NOMO-1 treated with DMSO at 0.1 percent for 48 hours (cell line): ENCODE measurements around the gene PAPOLB.

Experiments
- DNase-seq: peaks from one replicate; lab custom pipeline; 2025; ENCODE audit not compliant: unreplicated experiment; lab: John Stamatoyannopoulos, UW

PAPOLB gene

DNA sequence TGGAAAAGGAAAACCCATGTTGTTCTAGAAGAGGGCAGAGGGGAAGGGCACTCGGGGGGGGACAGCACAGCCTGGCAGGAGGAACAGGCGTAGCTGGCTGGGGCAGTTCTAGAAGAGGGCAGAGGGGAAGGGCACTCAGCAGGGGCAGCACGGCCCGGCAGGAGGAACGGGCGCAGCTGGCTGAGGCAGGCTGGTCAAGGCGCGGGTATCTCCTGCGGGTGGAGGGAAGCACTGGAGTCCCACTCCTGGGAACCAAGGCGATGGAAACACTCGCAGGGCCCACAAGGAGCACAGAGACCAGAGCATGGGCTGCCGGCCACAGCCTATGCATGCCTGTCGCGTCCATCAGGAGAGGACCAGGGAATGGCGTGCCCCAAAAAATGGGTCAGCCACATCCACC is 36.7 kb downstream of the PAPOLB start:
- no peak for DNase-seq

DNA sequence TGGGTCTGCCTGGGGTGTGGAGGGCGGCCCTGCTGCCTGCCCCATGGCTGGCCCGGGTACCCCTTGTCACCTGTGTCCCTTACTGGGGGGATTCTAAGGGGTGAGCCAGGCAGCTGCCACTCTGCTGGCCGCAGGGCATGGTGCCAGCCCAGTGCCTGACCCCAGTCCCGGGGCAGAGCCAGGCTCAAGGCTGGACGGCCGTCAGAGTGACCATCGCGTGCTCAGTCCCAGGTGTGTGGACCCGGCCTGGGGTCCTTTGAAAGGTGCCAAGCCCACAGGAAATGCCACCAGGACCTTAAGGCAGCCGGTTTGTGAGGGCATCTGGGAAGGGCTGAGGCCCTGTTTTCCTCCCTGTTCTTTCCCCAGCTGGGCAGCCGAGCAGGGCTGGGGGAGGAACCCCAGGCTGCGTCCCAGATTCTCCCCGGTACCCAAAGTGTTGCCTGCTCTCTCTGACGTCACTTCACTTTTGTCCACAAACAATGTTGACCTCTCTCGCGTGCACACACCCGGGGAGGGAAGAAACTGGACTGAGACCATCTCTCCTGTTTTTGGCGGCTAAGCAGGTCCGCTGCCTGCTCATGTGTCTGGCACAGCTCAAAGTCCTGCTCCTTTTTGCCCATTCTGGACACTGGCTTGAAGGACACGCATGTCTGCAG is 37.6 kb downstream of the PAPOLB start:
- DNase-seq = no peak

DNA sequence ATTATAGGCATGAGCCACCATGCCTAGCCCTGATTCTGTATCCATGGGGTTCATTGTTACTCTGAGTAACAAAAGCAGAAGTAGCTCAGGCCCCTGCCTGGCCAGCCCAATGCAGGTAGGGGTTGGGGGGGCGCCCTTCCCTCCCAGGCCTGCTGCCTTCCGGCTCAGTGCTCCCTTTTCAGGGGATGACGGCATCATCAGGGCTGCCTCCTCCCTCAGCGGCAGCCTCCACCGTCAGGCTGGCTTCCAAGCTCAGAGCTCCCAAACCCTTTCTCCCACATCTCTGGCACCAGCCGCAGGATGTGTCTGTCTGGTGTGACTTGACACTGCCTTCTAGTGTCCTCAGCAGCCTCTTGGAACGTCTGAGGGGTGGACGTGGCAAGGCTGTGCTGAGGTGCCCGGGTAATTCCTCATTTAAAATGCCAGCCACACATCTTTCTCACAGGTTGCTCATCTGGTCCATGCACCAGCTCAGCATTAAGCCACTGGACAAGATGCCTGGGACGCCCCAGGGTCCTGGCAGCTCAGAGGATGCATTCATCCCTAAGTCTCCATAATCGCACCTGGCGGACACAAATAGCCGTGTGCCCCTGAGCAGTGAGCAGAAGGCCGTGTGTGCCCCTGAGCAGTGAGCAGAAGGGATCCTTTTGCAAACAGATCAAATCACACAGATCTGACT is 38.2 kb downstream of the PAPOLB start:
- DNase-seq = no peak

DNA sequence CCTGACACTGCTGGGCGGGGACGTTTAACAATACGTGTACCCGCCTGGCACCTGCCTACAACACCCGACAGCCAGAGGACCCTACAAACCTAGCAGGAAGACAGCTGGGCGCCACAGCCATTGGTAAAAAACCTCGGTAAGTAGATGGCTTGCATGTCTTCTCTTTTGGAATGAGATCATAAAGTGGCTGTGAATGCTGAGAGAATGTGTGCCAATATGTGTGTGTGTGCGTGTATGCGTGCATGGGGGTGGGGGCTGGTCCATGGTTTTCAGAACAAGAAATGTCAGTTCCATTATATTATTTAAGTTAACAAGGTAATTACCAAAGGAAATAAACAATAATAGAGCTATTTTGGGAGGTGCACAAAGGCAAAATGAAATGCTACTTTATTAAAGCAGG is 39.2 kb downstream of the PAPOLB start:
- no peak for DNase-seq

DNA sequence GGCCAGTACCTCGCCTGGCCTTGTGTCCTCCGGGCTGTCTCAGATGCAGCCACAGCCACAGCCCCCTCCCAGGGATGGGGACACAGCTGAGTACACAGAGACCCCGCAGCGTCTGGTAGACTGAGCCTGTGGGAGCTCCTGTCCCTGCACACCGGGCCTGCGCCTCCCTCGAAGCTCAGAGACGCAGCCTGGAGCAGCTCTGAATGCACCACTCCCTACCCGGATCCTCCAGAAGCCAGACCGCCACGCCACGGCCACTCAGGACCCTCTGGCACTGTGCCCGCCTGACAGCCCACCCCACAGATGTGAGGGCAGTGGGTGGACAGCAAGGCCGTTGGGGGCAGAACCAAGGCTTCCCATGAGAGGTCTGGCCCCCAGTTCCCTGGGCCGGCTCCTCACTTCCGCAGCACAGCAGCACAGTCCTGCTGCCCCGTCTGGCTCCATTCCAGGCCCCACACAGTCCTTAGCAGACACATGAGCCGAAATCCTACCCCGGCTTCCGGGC is 40.8 kb downstream of the PAPOLB start:
- DNase-seq = no peak

DNA sequence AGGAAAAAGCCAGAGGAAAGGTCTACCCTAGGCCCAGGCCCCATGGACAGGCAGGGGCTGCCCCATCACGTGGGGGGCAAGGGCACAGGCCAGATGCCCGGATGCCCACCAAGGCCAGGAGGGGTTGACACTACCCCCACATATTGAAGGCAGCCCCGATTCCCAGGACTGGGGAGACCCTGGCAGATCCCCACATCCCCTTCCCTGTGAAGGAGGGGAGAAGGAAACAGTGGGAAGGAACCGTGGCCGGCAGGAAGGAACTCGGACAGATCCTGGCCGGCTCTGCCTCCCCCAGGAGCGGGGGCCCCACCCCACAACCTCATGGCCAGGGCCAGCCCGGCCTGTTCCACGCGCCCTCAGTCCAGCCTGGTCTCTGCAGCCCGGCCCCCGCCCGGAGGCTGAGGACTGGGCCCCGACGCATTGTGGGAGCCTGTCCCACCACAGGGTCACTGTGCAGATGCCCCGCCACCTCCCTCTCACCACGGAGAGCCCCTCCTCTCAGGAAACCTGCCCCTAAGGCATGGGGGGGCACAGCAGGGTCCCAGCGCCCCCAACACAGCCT is 41.3 kb downstream of the PAPOLB start:
- DNase-seq = no peak

DNA sequence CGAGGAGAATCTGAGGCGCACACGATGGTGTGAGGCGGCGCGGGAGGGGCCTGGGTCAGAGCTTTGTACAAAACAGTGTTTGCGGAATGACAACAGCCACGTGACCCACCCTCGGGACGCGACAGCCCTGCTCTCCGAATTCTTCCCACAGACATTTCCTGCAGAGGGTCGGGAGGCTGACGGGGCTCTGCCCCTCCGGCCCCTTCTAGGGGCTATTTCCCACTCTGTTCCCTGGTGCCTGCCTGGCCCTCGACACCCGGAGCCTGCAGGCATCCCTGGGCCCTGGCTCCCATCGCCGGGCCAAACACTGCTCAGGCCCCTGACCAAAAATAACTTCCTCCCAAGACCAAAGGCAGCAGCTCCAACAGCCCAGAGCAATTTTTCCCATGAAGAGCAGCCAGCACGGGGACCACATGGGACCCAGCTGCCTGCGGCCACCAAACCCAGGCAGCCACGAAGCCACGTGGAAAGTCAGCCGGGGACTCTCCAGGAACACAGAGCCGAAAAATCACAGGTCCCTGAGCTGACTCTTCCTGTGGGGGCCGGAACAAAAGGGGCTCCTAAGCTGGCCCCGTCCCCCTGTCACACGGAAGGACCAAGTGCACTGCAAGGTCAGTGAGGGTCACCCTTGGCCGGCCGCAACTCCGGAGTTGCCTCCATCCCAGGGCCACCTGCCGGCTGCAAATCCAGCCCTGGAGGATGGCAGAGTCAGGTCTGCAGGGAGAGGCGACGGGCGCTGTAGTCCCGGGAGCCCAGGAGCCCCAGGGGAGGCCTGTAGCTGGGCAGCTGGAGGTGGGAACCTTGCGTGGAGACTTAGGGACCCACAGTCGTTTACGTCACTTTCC is 42.0 kb downstream of the PAPOLB start:
- no peak for DNase-seq

DNA sequence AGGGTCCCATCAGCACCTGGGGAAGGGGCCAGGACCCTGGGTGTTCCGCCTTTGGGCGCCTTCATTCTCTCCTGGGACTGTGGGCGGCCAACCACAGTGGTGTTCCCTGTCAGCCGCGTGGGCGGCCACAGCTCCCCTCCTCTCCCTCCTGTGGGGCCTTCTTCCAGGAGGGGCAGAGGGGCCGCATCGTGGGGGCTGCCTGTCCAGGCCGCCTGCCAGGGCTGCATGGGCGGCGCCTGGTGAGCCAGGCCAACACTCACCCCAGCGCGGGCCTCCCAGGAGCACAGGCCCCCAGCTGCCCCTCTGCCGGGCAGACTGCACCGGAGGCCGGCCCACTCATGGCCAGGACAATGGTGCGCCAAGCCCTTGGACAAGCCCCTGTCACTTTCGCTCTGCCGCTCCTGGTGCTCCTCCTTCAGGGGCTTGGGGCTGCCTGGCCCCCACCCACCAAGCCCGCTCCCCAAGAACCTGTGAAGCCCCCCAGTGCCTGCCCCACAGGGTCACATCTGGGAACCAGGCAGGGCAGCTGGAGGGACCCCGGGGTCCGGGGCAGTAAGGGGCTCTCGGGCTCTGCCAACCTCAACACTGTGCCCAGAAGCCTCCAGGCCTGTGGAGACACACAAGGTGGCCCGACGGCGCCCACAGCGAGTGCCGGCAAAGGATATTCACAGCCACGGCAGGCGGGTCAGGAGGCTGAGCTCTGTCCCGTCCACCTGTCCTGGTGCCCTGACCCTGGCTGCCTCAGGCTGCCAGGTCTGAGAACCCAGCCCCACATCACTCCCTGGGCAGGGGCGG is 43.6 kb downstream of the PAPOLB start:
- no peak for DNase-seq

DNA sequence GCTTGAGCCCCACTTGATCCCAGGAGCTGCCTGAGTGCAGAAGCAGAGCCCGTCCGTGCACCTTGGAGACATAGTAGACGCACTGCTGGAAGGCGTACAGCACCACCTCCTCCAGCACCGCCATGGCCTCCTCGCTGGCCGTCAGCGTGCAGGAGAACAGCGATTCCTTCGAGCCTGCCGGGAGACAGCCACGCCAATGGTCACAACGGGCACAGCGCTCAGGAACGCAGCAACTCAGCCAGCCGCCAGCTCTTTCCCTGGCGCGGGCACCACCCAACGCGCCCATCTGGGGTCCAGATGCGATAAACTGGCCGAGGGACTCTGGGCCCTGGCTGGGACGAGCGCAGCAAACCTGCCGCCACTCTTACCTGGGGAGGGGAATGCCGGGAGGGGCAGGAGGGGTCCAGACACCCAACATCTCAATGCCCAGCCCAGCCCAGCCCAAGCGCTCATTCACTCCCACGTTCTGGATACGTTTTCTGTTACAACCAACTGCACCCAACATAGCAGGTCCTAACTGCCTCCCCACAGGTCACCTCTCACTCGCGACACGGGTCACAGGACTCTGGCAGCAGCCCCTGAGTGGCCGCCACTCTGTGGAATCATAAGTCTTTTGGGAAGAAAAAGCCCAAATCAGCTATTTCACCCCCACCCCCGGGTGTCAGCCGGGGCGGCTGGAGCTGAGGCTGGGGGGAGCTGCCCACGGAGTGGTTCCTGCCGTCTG is 44.5 kb downstream of the PAPOLB start:
- DNase-seq = no peak

DNA sequence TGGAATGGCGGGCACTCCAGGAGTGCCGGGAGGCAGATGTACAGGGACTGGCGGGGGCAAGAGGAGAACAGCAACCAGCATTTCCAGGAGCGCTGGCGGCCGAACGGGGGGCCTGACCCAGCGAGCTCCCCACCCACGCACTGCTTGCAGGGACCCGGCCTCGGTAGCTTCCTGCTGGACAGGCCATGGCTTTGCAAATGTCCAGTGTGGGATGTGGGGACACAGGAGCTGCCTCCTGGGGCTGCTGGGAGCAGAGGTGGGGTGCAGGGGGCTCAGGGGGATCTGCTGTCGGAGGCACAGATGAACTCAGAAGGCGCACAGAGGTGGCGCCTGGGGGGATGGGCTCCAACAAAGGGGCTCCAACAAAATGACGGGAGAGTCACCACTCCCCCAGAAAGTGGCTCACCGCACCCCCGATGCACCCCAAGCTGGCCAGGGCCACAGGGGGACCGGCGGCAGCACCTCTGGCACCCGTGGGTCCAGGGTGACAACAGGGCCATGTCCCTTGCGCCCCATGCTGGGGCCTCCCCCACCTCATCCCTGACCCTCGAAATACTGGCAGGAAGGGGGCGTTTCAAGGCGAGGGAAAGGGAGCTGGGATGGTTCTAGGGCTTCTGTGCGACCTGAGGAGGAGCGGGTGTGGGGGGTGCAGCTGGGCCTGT is 45.3 kb downstream of the PAPOLB start:
- no peak for DNase-seq

DNA sequence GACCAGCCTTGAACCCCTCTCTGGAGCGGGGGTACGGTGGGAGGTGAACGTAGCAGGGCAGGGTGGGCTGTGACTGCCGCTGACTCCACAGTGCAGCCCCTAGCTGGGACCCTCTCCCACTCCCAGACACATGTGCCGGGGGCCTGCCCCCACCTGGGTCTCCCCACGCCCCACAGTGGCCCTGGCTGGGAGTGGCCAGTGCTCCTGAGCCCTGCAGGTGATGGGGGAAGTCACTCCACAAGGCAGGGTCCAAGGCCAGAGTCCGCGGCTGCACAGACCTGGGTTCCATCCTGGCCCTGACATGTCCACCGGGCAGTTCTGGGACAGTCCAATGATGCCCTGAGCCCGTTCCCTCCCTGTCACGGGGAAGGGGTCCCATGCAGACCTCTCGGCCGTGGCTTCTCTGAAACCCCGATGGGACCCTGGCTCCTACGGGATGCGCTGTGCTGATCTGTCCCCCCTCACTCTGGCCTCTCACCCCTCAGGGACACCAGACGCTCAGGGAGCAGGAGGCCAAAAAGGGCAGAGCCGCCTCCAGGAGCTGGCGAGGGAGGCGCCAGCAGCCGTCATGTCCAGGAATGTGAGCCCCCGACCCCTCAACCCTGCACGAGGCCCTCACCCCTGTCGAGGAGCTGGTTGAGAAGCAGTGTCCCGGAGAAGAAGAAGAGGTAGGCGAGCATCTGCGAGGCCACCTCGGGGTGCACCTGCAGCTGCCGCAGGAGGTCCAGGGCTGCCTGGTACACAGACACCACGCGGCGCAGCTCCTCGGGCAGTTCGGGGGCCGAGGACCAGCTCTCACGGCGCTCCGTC is 46.0 kb downstream of the PAPOLB start:
- no peak for DNase-seq

DNA sequence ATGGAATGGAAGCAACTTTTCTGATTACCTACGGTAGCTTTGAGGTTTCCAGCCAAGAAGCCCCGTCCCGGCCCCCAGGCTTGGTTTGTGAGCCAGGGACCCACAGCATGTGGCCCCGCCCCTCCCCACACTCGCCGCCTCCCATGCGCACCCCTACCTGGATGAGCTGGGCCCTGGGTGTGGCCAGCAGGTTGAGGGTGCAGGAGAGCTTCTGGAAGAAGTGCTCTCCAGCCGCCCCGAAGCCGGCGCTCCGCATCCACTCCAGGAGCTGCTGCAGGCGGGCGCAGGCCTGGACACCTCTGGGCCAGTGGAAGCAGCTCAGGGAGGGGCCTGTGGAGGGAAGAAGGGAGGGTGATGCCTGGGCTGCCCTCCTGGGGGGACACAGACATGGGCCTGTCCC is 46.7 kb downstream of the PAPOLB start:
- no peak for DNase-seq

DNA sequence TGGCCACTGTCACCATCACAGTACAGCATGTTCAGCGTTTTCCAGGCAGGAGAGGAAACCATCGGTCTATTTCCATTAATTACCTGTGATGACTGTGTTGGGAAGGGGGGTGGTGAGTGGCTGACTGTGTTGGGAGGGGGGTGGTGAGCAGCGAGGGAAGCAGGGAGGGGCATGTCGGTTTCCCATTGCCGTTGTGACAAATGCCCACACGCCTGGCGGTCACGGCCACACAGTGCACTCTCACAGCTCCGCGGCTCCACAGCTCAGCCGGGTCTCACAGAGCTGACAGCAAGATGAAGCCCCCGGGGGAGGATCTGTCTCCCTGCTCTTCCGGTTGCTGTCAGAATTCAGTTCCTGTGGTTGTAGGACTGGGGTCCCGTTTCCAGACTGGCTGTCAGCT is 47.4 kb downstream of the PAPOLB start:
- no peak for DNase-seq

DNA sequence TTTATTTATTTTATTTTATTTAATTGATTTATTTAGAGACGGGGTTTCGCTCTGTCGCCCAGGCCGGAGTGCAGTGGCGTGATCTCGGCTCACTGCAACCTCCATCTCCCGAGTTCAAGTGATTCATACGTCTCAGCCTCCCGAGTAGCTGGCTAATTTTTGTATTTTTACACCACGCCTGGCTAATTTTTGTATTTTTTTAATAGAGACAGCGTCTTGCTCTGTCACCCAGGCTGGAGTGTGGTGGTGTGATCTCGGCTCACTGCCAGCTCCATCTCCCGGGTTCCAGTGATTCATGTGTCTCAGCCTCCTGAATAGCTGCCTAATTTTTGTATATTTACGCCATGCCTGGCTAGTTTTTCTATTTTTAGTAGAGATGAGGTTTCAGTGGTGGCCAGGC is 52.2 kb downstream of the PAPOLB start:
- DNase-seq = no peak

DNA sequence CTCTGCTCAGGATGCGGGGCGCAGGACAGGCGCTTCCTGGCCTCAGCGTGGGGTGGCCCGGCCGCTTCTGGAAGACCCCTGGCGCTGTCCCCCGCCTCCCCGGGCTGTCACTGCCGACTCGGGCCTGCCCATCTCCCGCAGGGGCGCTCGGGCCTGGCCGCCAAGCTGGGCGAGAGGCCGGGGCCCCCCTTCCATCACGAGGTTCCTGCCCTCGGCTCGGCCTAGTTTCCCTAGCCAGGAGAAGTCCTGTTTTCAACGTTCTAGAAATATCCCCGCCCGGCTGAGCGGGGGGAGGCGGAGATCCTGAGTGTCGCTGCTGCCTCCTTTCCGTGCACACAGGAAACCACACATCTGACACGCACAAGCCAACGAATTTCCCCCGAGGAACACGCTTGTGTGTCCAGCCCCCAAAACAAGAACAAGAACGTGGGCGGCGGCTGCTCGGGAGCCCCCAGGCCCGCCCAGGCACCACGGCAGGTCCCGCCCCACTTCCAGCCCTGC is 52.7 kb downstream of the PAPOLB start:
- no peak for DNase-seq

DNA sequence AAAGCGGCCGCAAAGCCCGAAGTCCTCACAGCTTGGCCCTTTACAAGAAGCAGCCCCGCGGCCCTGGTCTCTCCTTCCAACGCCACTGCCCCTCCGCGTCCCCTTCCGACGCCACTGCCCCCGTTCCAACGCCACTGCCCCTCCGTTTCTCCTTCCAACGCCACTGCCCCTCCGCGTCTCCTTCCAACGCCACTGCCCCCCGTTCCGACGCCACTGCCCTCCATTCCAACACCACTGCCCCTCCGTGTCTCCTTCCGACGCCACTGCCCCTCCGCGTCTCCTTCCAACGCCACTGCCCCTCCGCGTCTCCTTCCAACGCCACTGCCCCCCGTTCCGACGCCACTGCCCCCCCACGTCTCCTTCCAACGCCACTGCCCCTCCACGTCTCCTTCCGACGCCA is 53.3 kb downstream of the PAPOLB start:
- DNase-seq = no peak

DNA sequence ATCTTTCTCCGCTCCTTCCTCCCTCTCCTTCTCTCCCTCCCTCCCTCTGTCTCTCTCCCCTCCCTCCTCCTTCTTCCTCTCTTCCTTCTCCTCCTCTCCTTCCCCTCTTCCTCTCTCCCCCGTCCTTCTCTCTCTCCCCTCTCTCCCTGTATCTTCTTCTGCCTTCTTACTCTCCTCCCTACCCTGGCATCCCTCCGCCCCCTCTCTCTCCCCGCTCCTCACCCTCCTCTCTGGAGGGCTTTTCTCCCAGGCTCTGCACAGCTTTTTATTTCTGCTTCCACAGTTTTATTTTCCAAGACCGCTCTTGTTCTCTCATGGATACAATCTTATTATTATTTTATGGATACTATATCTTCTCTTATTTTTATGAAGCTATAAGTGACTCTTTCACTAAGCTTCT is 53.8 kb downstream of the PAPOLB start:
- no peak for DNase-seq
